HG02852 (cell line): Measurements from ENCODE around the gene PTPN11.
"Not testable (repeated sequence)": the region's sequence is repeated elsewhere in the genome, so short reads cannot be mapped to it uniquely, and the experiment has no call there.

Experiments used
- ATAC-seq: cut with Tn5 transposase; IDR thresholded peaks from one replicate; pipeline ENCODE4 v1.9.1; 2021; ENCODE audit warnings: mild to moderate bottlenecking, moderate library complexity; ENCODE audit not compliant: unreplicated experiment

Gene PTPN11

GRCh38 chr12:112418608-112419296 is at the start of gene PTPN11:
Gene PTPN11 (plus strand): TSS chr12:112418947. CDS start chr12:112419112, 165 bp downstream.
- ATAC-seq: peak; percentile 67

- no peak for ATAC-seq
Observed at GRCh38 chr12:112370199-112370598, 48.5 kb upstream of the PTPN11 start.

- no peak for ATAC-seq
Observed at GRCh38 chr12:112370868-112371510, 47.8 kb upstream of the PTPN11 start.

GRCh38 chr12:112374166-112374740 is 44.5 kb upstream of the PTPN11 start:
- no peak for ATAC-seq

- ATAC-seq: no peak
Observed at GRCh38 chr12:112375105-112375504, 43.6 kb upstream of the PTPN11 start.

GRCh38 chr12:112380663-112381405 is 37.9 kb upstream of the PTPN11 start:
- no peak for ATAC-seq

GRCh38 chr12:112381406-112381882 is 37.3 kb upstream of the PTPN11 start:
- ATAC-seq: peak; percentile 46

GRCh38 chr12:112381883-112382796 is 36.6 kb upstream of the PTPN11 start, which contains the start of gene HECTD4:
Gene HECTD4 (minus strand): TSS chr12:112382431. CDS start chr12:112382128, 303 bp downstream.
- peak; percentile 90 for ATAC-seq

- ATAC-seq: no peak
Observed at GRCh38 chr12:112382866-112383265, 35.9 kb upstream of the PTPN11 start.

GRCh38 chr12:112386726-112387125 is 32.0 kb upstream of the PTPN11 start:
- no peak for ATAC-seq

- no peak for ATAC-seq
Observed at GRCh38 chr12:112389228-112389627, 29.5 kb upstream of the PTPN11 start.

GRCh38 chr12:112389922-112390654 is 28.7 kb upstream of the PTPN11 start:
- not testable (repeated sequence) for ATAC-seq

GRCh38 chr12:112393328-112393727 is 25.4 kb upstream of the PTPN11 start:
- ATAC-seq: no peak

GRCh38 chr12:112401054-112401453 is 17.7 kb upstream of the PTPN11 start:
- no peak for ATAC-seq

GRCh38 chr12:112401903-112402498 is 16.7 kb upstream of the PTPN11 start:
- no peak for ATAC-seq

- no peak for ATAC-seq
Observed at GRCh38 chr12:112406519-112407488, 11.9 kb upstream of the PTPN11 start.

GRCh38 chr12:112407683-112408082 is 11.1 kb upstream of the PTPN11 start:
- not testable (repeated sequence) for ATAC-seq

GRCh38 chr12:112408621-112409020 is 10.1 kb upstream of the PTPN11 start:
- ATAC-seq: no peak
